ENCODE data around the gene HSH2D.

DNA sequence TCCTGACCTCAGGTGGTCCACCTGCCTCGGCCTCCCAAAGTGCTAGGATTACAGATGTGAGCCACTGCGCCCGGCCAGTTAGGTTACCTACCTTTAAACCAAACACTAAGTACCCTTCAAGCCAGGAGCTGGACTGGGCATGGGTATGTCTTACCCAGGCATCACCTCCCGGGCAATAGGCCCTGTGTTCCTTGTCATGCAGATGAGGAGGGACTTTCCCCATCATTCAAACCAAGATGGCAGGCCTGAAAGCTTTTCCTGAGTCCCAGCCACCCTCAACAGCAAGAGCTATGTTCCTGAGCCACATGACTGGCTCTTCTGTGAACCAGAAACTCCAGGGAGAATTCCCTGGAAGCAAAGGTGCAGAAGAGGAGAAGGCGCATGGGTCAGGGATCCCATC lies 22.3 kb upstream of the HSH2D start:
- TF ChIP-seq EZH2phosphoT487 (IDR thresholded peaks at IDR 0.05; ENCODE audit: low read depth) = no peak
- TF ChIP-seq, protein P1, sequence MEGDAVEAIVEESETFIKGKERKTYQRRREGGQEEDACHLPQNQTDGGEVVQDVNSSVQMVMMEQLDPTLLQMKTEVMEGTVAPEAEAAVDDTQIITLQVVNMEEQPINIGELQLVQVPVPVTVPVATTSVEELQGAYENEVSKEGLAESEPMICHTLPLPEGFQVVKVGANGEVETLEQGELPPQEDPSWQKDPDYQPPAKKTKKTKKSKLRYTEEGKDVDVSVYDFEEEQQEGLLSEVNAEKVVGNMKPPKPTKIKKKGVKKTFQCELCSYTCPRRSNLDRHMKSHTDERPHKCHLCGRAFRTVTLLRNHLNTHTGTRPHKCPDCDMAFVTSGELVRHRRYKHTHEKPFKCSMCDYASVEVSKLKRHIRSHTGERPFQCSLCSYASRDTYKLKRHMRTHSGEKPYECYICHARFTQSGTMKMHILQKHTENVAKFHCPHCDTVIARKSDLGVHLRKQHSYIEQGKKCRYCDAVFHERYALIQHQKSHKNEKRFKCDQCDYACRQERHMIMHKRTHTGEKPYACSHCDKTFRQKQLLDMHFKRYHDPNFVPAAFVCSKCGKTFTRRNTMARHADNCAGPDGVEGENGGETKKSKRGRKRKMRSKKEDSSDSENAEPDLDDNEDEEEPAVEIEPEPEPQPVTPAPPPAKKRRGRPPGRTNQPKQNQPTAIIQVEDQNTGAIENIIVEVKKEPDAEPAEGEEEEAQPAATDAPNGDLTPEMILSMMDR (IDR thresholded peaks at IDR 0.05; ENCODE audit: low read depth, low read length) = no peak

Measured in OCI-LY3 (cell line).